GM12874 (cell line): ENCODE data around the gene HHAT.

ENCODE experiments used
- TF ChIP-seq, protein P1 (sequence below): IDR thresholded peaks from 2 replicates; pipeline ENCODE4 v1.5.1; 2011; ENCODE audit warnings: low read depth, mild to moderate bottlenecking, control low read depth, low read length, moderate library complexity; ENCODE audit not compliant: insufficient read depth

HHAT gene

DNA sequence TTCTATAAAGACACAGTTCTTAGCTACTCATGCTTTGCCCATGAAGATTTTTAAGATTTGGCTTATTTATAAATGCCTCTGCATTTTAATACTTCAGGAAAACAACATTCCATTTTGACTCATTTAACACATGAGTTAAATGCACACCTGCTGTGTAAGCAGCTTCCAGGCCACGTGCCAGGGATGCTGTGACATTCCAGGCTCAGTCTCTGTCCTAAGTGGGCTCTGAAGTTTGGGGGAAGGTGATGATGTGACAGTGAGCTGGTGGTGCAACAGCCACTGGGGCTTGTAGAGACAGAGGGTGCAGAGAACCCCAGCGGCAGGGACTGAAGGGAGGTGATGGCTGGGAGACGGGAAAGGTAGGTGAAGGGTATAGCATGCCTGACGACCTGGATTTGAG, 40.7 kb downstream of the HHAT start:
- TF ChIP-seq, protein P1, sequence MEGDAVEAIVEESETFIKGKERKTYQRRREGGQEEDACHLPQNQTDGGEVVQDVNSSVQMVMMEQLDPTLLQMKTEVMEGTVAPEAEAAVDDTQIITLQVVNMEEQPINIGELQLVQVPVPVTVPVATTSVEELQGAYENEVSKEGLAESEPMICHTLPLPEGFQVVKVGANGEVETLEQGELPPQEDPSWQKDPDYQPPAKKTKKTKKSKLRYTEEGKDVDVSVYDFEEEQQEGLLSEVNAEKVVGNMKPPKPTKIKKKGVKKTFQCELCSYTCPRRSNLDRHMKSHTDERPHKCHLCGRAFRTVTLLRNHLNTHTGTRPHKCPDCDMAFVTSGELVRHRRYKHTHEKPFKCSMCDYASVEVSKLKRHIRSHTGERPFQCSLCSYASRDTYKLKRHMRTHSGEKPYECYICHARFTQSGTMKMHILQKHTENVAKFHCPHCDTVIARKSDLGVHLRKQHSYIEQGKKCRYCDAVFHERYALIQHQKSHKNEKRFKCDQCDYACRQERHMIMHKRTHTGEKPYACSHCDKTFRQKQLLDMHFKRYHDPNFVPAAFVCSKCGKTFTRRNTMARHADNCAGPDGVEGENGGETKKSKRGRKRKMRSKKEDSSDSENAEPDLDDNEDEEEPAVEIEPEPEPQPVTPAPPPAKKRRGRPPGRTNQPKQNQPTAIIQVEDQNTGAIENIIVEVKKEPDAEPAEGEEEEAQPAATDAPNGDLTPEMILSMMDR: no peak

DNA sequence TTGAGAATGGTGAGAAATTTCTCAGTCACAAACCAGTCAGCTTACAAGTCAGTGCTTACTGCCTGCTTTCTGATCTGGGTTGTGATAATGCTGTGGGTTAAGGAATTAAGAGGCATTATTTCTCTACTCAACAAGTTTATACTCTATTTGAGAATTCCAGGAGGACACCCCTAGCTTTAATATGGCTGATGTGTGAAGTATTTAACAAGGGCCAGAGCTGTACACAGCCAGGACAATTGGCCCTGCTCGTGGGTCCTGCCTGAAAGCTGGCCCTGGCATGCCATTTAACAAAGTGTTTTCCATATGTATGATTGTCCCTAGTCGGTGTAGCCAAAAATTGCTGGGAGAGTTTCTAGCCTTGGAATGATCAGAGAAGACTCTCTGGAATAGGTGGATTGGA, 43.2 kb downstream of the HHAT start:
- TF ChIP-seq, protein P1: no peak

DNA sequence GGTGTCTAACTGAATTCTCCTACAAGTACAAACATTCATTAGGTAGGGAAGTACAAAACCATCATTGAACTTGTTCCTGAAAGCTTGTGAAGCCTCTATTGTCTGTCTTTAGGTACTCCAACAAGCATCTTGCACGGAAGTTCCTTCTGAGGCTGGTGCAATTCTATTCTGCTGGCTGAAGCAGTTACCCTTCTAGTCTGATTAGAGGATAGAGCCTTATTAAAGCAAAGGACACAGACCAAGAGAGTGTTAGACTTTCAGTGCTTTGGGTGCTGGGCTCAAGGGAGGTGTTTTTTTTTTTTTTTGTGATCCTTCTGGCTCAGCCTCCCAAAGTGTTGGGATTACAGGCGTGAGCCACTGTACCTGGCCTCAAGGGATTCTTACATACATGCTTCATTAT, 43.8 kb downstream of the HHAT start:
- TF ChIP-seq, protein P1: no peak

DNA sequence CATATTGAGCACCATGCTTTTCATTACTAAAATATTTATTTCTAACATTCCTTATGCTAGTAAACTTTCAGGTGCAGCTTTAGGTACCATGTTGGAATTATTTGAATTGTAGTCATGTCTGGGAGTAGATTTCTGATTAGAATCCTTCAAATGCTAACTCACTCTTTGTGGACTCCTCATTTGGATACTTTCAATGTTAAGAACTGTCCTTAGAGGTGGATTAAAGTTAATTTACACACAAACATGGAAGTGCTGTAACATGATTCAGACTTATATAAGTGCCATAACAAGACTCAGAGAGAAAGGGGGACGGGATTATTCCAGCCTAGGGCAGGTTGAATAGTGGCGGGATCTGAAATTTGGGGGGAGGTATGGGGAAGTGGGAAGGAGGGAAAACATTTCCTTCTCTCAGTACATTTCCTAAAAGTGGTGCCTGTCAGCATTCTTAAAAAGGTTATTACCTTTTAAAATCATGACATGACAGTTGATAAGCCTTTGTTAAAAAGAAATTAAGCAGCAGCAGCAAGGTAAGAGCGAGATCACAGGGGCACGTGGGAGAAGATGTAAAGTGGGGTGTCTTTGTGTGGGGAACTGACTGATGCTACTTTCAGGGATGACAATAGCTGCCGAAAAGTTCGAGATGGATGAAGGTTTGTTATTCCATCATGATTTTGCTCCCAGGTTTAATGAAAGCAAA, 44.4 kb downstream of the HHAT start:
- TF ChIP-seq, protein P1: no peak

DNA sequence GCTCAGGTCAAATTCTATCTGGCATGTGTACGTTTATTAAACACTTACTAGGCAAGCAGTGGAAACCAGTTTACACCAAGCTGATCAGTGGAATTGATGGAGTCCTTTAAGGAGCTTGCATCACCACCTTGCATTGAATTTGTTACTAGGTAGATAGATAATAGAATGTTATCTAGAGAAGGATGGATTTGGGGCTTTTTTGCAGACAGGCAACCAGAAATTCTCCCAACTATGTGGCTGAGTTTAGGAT, 44.9 kb downstream of the HHAT start:
- TF ChIP-seq, protein P1: no peak

DNA sequence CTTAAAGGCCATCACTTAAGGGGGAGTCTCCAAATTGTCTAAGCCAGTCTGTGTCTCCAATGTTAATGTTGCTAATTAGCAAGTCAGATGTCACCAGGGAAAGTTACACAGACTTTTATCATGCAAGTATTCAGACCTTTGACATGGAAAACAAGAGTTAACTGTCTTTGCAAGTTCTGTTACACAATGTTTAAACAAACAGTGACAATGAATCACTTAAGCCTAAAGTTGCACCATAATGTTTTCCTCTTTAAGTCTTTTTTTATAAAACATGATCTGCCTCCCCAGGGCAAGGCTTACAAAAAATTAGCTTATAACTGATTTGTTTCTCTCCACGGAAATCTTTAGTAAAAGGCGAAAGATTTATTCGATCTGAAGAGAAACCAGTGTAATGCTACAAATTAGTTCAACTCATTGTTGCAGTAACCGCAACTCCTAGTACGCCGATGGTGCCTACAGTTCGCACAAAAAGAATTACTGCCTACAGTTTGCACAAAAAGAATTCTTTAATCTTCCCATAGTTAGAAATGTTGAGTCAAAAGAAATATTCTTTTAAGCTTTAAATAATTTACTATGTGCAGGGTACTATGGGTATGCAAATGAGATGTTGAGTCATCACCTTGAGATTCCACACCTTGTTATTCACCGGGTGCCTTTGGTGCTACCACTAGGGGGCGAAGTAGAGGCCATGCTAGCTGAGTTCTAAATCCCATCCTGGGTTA, 45.3 kb downstream of the HHAT start:
- TF ChIP-seq, protein P1: peak; percentile 81

DNA sequence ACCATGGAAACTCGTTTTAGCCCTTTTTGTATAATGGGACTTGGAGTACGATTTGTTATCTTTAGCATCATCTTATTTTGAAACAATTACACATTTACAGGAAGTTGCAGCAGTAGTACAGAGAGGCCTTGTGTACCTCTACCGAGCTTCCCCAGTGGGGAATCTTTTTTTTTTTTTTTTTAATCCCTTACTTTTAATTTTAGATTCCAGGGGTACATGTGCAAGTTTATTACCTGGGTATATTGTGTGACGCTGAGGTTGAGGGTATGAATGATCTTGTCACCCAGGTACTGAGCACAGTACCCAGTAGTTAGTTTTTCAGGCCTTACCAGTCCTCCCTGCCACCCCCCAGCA, 45.9 kb downstream of the HHAT start:
- TF ChIP-seq, protein P1: no peak
